ENCODE results near the gene FAM120AOS.
"Not testable (repeated sequence)": the region's sequence is repeated elsewhere in the genome, so short reads cannot be mapped to it uniquely, and the experiment has no call there.

Gene FAM120AOS

DNA sequence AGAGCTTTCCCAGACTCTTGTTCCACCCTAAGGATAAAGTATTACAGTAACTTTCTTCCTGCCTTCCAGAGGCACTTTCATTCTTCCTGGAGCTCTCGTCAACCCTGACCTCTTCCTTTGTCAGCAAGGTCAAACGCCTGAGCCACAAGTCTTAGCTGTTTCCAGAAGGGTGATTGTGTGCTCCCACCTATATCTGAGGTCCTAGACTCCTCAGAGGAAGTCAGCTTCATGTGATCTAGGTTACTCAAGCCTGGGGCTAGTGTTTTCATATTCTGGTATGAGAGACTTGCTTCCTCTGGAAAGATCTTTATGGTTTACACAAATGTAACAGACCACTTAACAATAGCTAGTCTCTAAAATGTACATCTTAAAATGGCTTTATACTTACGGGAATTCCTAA, 7.3 kb downstream of the FAM120AOS start:
- Histone ChIP-seq H3K27me3 (ENCODE audit: low read depth) (no peaks in the 10 kb centered on the region), H3K4me3 (no peak overlapping the region), H3K36me3 (replicated peaks) (peaks cover 46% of the 10 kb centered on the region), H3K9me3 (no peaks in the 10 kb centered on the region), H3K4me1 (peaks cover 4% of the 10 kb centered on the region)
- in situ Hi-C loops (cut with MboI; ENCODE audit: low sequenced_read_pairs), result no loop called here
- DNase-seq (ENCODE audit: low spot score in 2 of 2), result no peak

DNA sequence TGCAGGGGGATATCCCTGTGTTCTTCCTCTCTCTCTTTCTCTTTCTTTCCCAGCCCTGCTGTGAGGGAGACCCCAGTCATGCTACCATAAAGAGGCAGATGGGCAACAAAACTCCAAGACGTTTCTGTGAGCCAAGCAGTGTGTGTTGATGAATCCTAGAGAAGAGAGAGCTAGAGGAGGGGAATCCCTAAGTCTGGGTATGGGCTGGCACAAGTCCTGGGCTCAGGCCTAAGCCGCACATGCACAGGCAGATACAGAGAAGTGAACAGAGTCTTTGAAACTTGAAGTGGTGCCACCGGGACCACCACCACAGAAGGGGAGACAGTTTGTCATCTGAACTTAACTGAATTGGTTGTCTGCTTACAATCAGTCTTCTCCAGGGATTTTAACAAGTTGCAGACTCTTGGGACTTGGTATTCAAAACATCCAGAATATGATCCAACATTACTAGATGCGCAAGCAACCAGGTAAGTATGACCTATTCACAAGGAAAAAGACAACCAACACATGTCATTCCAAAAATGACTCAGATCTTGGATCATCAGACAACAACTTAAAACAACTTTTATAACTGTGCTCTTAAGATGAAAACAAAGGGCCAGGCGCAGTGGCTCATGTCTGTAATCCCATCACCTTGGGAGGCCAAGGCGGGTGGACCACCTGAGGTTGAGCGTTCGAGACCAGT, 12.3 kb downstream of the FAM120AOS start:
- in situ Hi-C loops (cut with MboI; ENCODE audit: low sequenced_read_pairs), result no loop called here
- no peaks in the 10 kb centered on the region for H3K4me1 ChIP-seq
- H3K4me3 ChIP-seq, result no peak overlapping the region
- H3K27me3 ChIP-seq (ENCODE audit: low read depth), result no peaks in the 10 kb centered on the region
- DNase-seq (ENCODE audit: low spot score in 2 of 2), result no peak
- no peaks in the 10 kb centered on the region for H3K9me3 ChIP-seq
- H3K36me3 ChIP-seq (replicated peaks), result peaks cover under 1% of the 10 kb centered on the region

GRCh38 chr9:93439301-93439700, 14.1 kb downstream of the FAM120AOS start:
- H3K4me3 ChIP-seq; DNase-seq (ENCODE audit: low spot score in 2 of 2); in situ Hi-C loops (cut with MboI; ENCODE audit: low sequenced_read_pairs); H3K27me3 ChIP-seq (ENCODE audit: low read depth); H3K36me3 ChIP-seq (replicated peaks); H3K9me3 ChIP-seq; H3K4me1 ChIP-seq: not testable (repeated sequence)

GRCh38 chr9:93437996-93438395, 15.4 kb downstream of the FAM120AOS start:
- Histone ChIP-seq H3K36me3 (replicated peaks) (no peaks in the 10 kb centered on the region), H3K9me3 (no peaks in the 10 kb centered on the region), H3K4me3 (no peak overlapping the region), H3K27me3 (ENCODE audit: low read depth) (no peaks in the 10 kb centered on the region), H3K4me1 (no peaks in the 10 kb centered on the region)
- in situ Hi-C loops (cut with MboI; ENCODE audit: low sequenced_read_pairs), result no loop called here
- DNase-seq (ENCODE audit: low spot score in 2 of 2), result no peak

DNA sequence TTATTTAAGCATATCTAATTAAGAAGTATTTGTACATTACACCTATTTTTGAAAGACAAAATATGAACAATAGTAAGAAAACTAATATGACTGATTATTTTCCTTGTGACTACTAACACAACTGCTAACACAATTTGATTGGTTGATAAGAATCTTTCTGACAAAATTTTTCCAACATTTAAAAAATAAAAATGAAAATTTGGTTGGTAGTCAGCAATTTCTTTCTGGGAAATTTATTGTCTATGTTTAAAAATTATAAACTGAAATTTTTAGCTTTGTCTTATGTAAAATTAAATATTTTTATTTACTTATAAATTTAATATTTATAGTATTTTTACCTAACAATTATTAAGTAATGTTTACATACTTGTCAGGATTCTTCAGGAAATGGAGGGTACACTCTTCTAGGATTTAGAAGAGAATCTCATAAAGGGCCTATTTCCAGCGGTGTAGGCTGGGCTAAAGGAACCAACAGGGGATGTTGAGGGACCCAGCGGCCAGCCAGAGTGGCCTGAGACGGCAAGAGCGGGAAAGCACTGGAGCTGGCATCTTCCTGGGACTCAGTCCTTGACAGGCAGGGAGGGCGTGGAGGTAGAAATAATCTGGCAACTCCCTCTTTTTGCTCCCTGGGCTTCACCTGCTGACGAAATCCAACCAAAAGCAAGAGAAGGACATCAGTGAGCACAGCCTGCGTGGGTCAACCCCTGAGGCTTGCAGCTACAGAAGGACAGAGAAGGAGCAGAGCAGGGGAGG, 16.6 kb downstream of the FAM120AOS start:
- Histone ChIP-seq H3K27me3 (ENCODE audit: low read depth) (no peaks in the 10 kb centered on the region), H3K9me3 (no peaks in the 10 kb centered on the region), H3K4me3 (no peak overlapping the region), H3K36me3 (replicated peaks) (no peaks in the 10 kb centered on the region), H3K4me1 (no peaks in the 10 kb centered on the region)
- no peak for DNase-seq (ENCODE audit: low spot score in 2 of 2)
- in situ Hi-C loops (cut with MboI; ENCODE audit: low sequenced_read_pairs), result no loop called here

DNA sequence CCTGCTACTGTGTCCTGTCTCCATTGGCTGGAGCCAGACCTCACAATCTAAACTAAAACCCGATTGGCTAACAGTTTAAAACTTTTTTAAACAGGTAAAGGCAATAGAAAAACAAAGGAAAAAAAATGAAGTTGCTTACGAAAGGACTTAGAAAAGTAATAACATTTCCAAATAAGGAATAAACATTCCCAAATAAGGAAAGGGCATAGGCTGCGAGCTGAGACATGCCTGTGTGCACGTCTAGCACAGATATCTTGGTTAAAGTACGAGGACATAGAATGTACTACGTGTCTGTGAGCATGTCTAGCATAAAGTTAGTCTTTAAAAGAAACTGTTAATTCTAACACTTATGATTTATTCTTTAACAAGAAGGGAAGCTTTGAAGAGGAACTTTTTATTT, 17.2 kb downstream of the FAM120AOS start:
- Histone ChIP-seq H3K9me3 (no peaks in the 10 kb centered on the region), H3K36me3 (replicated peaks) (no peaks in the 10 kb centered on the region), H3K27me3 (ENCODE audit: low read depth) (no peaks in the 10 kb centered on the region), H3K4me3 (no peak overlapping the region), H3K4me1 (no peaks in the 10 kb centered on the region)
- in situ Hi-C loops (cut with MboI; ENCODE audit: low sequenced_read_pairs), result no loop called here
- no peak for DNase-seq (ENCODE audit: low spot score in 2 of 2)

DNA sequence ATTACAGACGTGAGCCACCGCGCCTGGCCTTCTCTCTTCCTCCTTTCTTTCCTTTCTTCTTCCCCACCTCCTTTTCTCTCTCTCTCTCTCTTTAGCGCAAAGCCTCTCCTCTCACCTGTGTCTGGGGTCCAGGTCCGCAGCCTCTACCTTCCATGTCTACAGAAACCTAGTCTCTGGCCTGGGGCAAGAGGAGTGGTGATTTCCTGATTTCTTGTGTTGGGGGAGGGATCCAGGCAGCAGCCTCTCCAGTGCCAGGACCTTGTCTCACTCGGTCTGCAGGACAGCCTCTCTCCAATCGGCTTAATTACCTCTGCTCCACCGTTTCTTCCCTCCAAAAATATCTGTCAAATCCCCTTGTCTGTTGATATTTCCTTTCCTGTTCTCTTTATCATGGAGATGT, 18.0 kb downstream of the FAM120AOS start:
- H3K4me3 ChIP-seq, result no peak overlapping the region
- no peak for DNase-seq (ENCODE audit: low spot score in 2 of 2)
- no peaks in the 10 kb centered on the region for H3K27me3 ChIP-seq (ENCODE audit: low read depth)
- H3K9me3 ChIP-seq, result no peaks in the 10 kb centered on the region
- no peaks in the 10 kb centered on the region for H3K4me1 ChIP-seq
- H3K36me3 ChIP-seq (replicated peaks), result no peaks in the 10 kb centered on the region
- in situ Hi-C loops (cut with MboI; ENCODE audit: low sequenced_read_pairs), result no loop called here

DNA sequence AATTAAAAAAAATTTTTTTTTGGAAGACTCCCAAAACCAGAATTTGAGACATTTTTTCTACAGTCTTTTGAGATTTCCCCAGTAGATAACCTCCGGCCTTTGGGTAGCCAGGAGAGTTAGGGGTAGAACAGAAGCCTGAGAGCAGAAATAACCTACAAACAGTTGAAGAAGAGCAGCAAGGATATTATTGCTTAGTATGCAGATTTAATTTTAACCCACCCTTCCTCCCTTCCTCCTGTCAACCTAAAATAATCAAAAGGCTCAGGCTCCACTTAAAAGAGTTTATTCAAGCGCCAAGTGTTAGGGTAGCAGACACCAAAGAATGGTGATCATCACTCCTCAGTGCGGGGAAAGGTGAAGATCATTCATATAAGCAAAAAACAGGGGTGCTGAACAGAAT, 19.3 kb downstream of the FAM120AOS start:
- H3K4me3 ChIP-seq, result no peak overlapping the region
- no peak for DNase-seq (ENCODE audit: low spot score in 2 of 2)
- no peaks in the 10 kb centered on the region for H3K27me3 ChIP-seq (ENCODE audit: low read depth)
- no peaks in the 10 kb centered on the region for H3K4me1 ChIP-seq
- H3K36me3 ChIP-seq (replicated peaks), result no peaks in the 10 kb centered on the region
- no peaks in the 10 kb centered on the region for H3K9me3 ChIP-seq
- in situ Hi-C loops (cut with MboI; ENCODE audit: low sequenced_read_pairs), result no loop called here

DNA sequence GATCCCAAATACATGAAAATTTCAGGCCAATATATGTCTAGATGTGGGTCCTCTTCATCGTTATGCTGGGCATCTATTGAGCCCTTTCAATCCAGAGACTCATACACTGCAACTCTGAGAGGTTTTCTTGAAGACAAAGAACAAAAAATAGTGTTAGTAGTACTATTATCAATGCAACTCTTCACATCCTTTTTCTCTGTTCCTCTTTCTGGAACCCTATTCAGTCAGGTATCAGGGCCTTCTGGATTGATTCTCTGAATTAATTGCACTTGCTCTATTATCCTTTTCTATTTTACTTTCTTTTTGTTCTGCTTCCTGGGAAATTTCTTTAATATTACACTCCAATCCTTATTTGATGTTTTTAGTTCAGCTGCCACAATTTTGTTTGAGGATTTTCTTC, 20.4 kb downstream of the FAM120AOS start:
- no peaks in the 10 kb centered on the region for H3K27me3 ChIP-seq (ENCODE audit: low read depth)
- no peak for DNase-seq (ENCODE audit: low spot score in 2 of 2)
- in situ Hi-C loops (cut with MboI; ENCODE audit: low sequenced_read_pairs), result no loop called here
- no peaks in the 10 kb centered on the region for H3K36me3 ChIP-seq (replicated peaks)
- H3K4me1 ChIP-seq, result no peaks in the 10 kb centered on the region
- no peak overlapping the region for H3K4me3 ChIP-seq
- H3K9me3 ChIP-seq, result no peaks in the 10 kb centered on the region

GRCh38 chr9:93431539-93432105, 21.8 kb downstream of the FAM120AOS start:
- Histone ChIP-seq H3K4me1 (no peaks in the 10 kb centered on the region), H3K36me3 (replicated peaks) (no peaks in the 10 kb centered on the region), H3K4me3 (no peak overlapping the region), H3K27me3 (ENCODE audit: low read depth) (no peaks in the 10 kb centered on the region), H3K9me3 (no peaks in the 10 kb centered on the region)
- DNase-seq (ENCODE audit: low spot score in 2 of 2), result no peak
- in situ Hi-C loops (cut with MboI; ENCODE audit: low sequenced_read_pairs), result no loop called here

DNA sequence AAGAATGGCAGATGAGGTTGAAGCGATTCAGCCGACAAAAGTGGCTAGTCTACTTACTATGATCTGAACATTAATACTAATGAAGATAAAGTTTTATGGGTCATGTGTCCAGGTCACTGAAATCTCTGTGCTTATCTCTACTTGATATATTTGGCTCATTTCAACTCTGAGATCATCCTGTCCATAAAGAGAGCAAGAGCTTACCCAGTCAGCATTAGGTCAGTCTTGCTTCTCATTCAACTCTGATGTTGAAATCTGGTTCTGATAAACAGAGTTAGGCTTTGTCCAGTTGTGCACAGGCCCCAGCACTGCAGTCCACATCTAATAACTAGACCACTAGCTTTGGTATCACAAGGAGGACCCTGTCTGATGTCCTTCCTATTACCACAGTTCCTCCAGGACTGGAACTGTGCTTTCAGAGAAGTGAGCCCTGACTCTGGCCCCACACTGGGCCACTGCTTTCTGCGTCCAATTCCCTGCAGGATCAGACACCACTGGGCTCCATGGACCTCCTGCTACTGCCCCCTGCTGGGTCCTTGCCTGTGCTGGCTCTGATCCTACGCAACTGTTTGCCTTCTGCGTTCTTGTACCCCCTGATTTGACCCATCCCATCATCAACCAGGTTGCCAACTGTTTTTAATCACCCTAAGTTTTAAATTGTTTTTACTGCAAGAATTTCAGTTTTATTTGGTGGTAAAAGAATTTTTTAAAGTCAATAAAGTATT, 25.6 kb downstream of the FAM120AOS start:
- peak in 1 of 2 experiments; percentile 54 for DNase-seq (ENCODE audit: low spot score in 2 of 2)
- no peaks in the 10 kb centered on the region for H3K4me1 ChIP-seq
- H3K36me3 ChIP-seq (replicated peaks), result no peaks in the 10 kb centered on the region

GRCh38 chr9:93422977-93423616, 30.3 kb downstream of the FAM120AOS start:
- no peaks in the 10 kb centered on the region for H3K4me1 ChIP-seq
- H3K36me3 ChIP-seq (replicated peaks), result no peaks in the 10 kb centered on the region
- in situ Hi-C loops (cut with MboI; ENCODE audit: low sequenced_read_pairs), result no loop called here
- no peaks in the 10 kb centered on the region for H3K27me3 ChIP-seq (ENCODE audit: low read depth)
- H3K9me3 ChIP-seq, result no peaks in the 10 kb centered on the region; the same call in 1 of the 2 replicates
- no peak overlapping the region for H3K4me3 ChIP-seq
- DNase-seq (ENCODE audit: low spot score in 2 of 2), result no peak

More for the DNA sequence above, 25.6 kb downstream of the FAM120AOS start:
- Histone ChIP-seq H3K27me3 (ENCODE audit: low read depth) (no peaks in the 10 kb centered on the region), H3K4me3 (no peak overlapping the region), H3K9me3 (no peaks in the 10 kb centered on the region; the same call in 1 of the 2 replicates)
- in situ Hi-C loops (cut with MboI; ENCODE audit: low sequenced_read_pairs), result no loop called here

DNA sequence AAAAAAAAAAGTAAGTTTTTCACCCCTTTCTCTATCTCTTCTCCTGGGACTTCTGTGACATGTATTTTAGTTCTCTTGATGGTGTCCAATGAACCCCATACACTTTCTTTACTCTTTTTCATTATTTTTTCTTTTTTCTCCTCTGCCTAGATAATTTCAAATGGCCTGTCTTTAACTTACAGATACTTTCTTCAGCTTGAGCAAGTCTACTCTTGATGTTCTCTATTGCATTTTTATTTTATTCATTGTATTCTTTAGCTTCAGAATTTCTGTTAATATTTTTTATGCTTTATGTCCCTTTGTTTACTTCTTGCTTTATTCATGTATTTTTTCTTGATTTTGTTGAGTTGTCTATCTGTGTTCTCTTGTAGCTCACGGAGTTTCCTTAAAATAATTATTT, 34.4 kb downstream of the FAM120AOS start:
- Histone ChIP-seq H3K36me3 (replicated peaks) (no peaks in the 10 kb centered on the region), H3K4me3 (no peak overlapping the region)
- DNase-seq (ENCODE audit: low spot score in 2 of 2), result no peak

More for the DNA sequence above, 34.4 kb downstream of the FAM120AOS start:
- Histone ChIP-seq H3K9me3 (no peaks in the 10 kb centered on the region), H3K27me3 (ENCODE audit: low read depth) (no peaks in the 10 kb centered on the region), H3K4me1 (peaks cover 11% of the 10 kb centered on the region; the same call in 1 of the 2 replicates)
- in situ Hi-C loops (cut with MboI; ENCODE audit: low sequenced_read_pairs), result no loop called here
